DND-41 (cell line): Measurements from ENCODE around the gene TBC1D14.
"Not testable (repeated sequence)": the region's sequence is repeated elsewhere in the genome, so short reads cannot be mapped to it uniquely, and the experiment has no call there.

Source experiments
- CTCF ChIP-seq: IDR thresholded peaks from 2 replicates; pipeline ENCODE4 v1.5.1; 2012; ENCODE audit warnings: borderline replicate concordance, low read length, moderate library complexity, mild to moderate bottlenecking; ENCODE audit not compliant: poor library complexity, severe bottlenecking; ENCODE audit errors: extremely low read depth
- EZH2 ChIP-seq: IDR thresholded peaks from 3 replicates; pipeline ENCODE4 v1.6.1; 2012; ENCODE audit warnings: borderline replicate concordance, low read depth, mild to moderate bottlenecking, moderate library complexity, low read length, inconsistent platforms; ENCODE audit not compliant: severe bottlenecking

GRCh38 chr4:6906486-6906885 is 3.1 kb upstream of the TBC1D14 start:
- not testable (repeated sequence) for TF ChIP-seq CTCF, EZH2
